Vagina (tissue), 2 donors: ENCODE data around the gene ADGRV1.

ENCODE experiments used
- CTCF ChIP-seq, 3 experiments: fragments of 450-650 bp in 2 of 3; fragments of 200-600 bp in 1 of 3; sonication (generic) in 1 of 3; IDR thresholded peaks; one replicate each; pipeline ENCODE4 v1.5.1; 2017 to 2019; ENCODE audit warnings: antibody characterized with exemption in 3 of 3, mild to moderate bottlenecking in 2 of 3, moderate library complexity in 2 of 3
- POLR2A ChIP-seq, 2 donors: fragments of 450-650 bp; IDR thresholded peaks; one replicate each; pipeline ENCODE4 v1.6.1; 2017; ENCODE audit warnings: antibody characterized with exemption in 2 of 2, mild to moderate bottlenecking in 2 of 2, moderate library complexity in 2 of 2
- POLR2AphosphoS5 ChIP-seq, 2 donors: sonication (generic); formaldehyde crosslinking; IDR thresholded peaks; one replicate each; pipeline ENCODE4 v1.9.0; 2017; ENCODE audit warnings: antibody characterized with exemption in 2 of 2, mild to moderate bottlenecking in 2 of 2, low read depth in 1 of 2; ENCODE audit not compliant: insufficient read depth in 1 of 2

GRCh38 chr5:91125916-91126315 is 567.3 kb downstream of the ADGRV1 start:
- no peak for TF ChIP-seq POLR2A (IDR thresholded peaks at IDR 0.05)
- no peak for TF ChIP-seq POLR2AphosphoS5 (IDR thresholded peaks at IDR 0.05; ENCODE audit: insufficient read depth in 1 of 2, low read depth in 1 of 2)
- TF ChIP-seq CTCF (IDR thresholded peaks at IDR 0.05), result no peak
